IMR-90 (cell line): ENCODE data around the gene PRPF40B. TPM values are rescaled to one million over a fixed set of nuclear protein-coding genes. Genes with fewer than 3 reads are reported as not detected.

Source experiments
- ATAC-seq: fragments of 200-7000 bp; cut with Tn5 transposase; 2 replicates; pipeline ENCODE4 v1.9.1; 2020; ENCODE audit warnings: low read depth, mild to moderate bottlenecking, moderate library complexity
- BruUV-seq: library from RNA; stranded (reverse); fragments of 400-500 nt; replicated peaks from 2 replicates; lab custom pipeline; 2021; lab: Mats Ljungman, UMichigan
- CTCF ChIA-PET: fragments of 300-600 bp; formaldehyde crosslinking; extraction: SDS; loops from one replicate; lab custom pipeline; 2021; ENCODE audit warnings: antibody characterized with exemption; lab: Yijun Ruan, JAX
- POLR2A ChIA-PET: fragments of 300-600 bp; sonication (Branson Sonifier 250); formaldehyde crosslinking; loops from one replicate; lab custom pipeline; 2022; ENCODE audit warnings: antibody characterized with exemption; ENCODE audit not compliant: unreplicated experiment; lab: Charles Lee
- DNase-seq: peaks from one replicate; pipeline ENCODE4 v3.0.0; 2013
- H2AFZ ChIP-seq: replicated peaks from 2 replicates; pipeline ENCODE3; 2013; ENCODE audit warnings: low read length, mild to moderate bottlenecking; ENCODE audit not compliant: poor library complexity
- H2AK5ac ChIP-seq: 2 replicates; pipeline ENCODE4 v1.6.1; 2013; ENCODE audit warnings: low read depth, low read length, inconsistent platforms
- H2AK9ac ChIP-seq: replicated peaks from 2 replicates; pipeline ENCODE3; 2013; ENCODE audit warnings: mild to moderate bottlenecking, low read depth, low read length, moderate library complexity; ENCODE audit not compliant: poor library complexity
- H2BK120ac ChIP-seq: 2 replicates; pipeline ENCODE4 v1.6.1; 2013; ENCODE audit warnings: low read depth, low read length, inconsistent platforms
- H2BK15ac ChIP-seq: 3 replicates; pipeline ENCODE4 v1.6.1; 2013; ENCODE audit warnings: low read depth, low read length, inconsistent platforms
- H2BK20ac ChIP-seq: 2 replicates; pipeline ENCODE4 v1.6.1; 2013; ENCODE audit warnings: low read depth, mild to moderate bottlenecking, inconsistent platforms, low read length, moderate library complexity
- H2BK5ac ChIP-seq: 2 replicates; pipeline ENCODE4 v1.6.1; 2013; ENCODE audit warnings: mild to moderate bottlenecking, low read depth, low read length, inconsistent platforms; ENCODE audit not compliant: poor library complexity, severe bottlenecking
- H3K14ac ChIP-seq: replicated peaks from 2 replicates; pipeline ENCODE4 v1.6.1; 2013; ENCODE audit warnings: low read depth, low read length, inconsistent platforms
- H3K18ac ChIP-seq: 2 replicates; pipeline ENCODE4 v1.6.1; 2013; ENCODE audit warnings: low read depth, low read length, control low read depth
- H3K23ac ChIP-seq: 2 replicates; pipeline ENCODE4 v1.6.1; 2013; ENCODE audit warnings: low read depth, low read length, inconsistent platforms
- H3K27ac ChIP-seq: 2 replicates; pipeline ENCODE4 v1.5.1; 2013; ENCODE audit warnings: mild to moderate bottlenecking, control low read depth, low read length; ENCODE audit not compliant: insufficient read depth
- H3K27me3 ChIP-seq: 2 replicates; pipeline ENCODE4 v1.6.1; 2013; ENCODE audit warnings: low read length; ENCODE audit not compliant: control insufficient read depth, insufficient read depth
- H3K36me3 ChIP-seq: 2 replicates; pipeline ENCODE4 v1.6.1; 2013; ENCODE audit warnings: low read length, mixed read lengths; ENCODE audit not compliant: control insufficient read depth, insufficient read depth
- H3K4ac ChIP-seq: 2 replicates; pipeline ENCODE4 v1.6.1; 2013; ENCODE audit warnings: low read depth, low read length, inconsistent platforms
- H3K4me1 ChIP-seq: 2 replicates; pipeline ENCODE4 v1.6.1; 2013; ENCODE audit warnings: low read length, mixed read lengths; ENCODE audit not compliant: control insufficient read depth, insufficient read depth
- H3K4me2 ChIP-seq: 2 replicates; pipeline ENCODE4 v1.6.1; 2013; ENCODE audit warnings: low read depth, mild to moderate bottlenecking, control low read depth, low read length, moderate library complexity
- H3K4me3 ChIP-seq: 2 replicates; pipeline ENCODE4 v1.5.1; 2013; ENCODE audit warnings: low read depth, mild to moderate bottlenecking, control low read depth, low read length, moderate library complexity; ENCODE audit not compliant: insufficient read depth
- H3K56ac ChIP-seq: 2 replicates; pipeline ENCODE4 v1.6.1; 2013; ENCODE audit warnings: low read length, inconsistent platforms; ENCODE audit not compliant: insufficient read depth; ENCODE audit errors: extremely low read depth
- H3K79me1 ChIP-seq, 2 experiments: 2 replicates each; pipeline ENCODE4 v1.6.1; 2013; ENCODE audit warnings: low read length in 2 of 2, inconsistent platforms in 1 of 2, low read depth in 1 of 2
- H3K9ac ChIP-seq: 2 replicates; pipeline ENCODE4 v1.6.1; 2013; ENCODE audit warnings: low read depth, low read length, control low read depth
- H3K9me1 ChIP-seq: 2 replicates; pipeline ENCODE4 v1.6.1; 2013; ENCODE audit warnings: low read length, inconsistent platforms; ENCODE audit not compliant: insufficient read depth
- H3K9me3 ChIP-seq: 2 replicates; pipeline ENCODE4 v1.6.1; 2013; ENCODE audit warnings: low read length; ENCODE audit not compliant: control insufficient read depth, insufficient read depth
- H4K20me1 ChIP-seq: 2 replicates; pipeline ENCODE4 v1.6.1; 2013; ENCODE audit warnings: low read length, inconsistent platforms; ENCODE audit not compliant: insufficient read depth
- H4K5ac ChIP-seq: 2 replicates; pipeline ENCODE4 v1.6.1; 2013; ENCODE audit warnings: mild to moderate bottlenecking, low read depth, low read length, control low read depth
- H4K8ac ChIP-seq, 2 experiments: 2 replicates each; pipeline ENCODE4 v1.6.1; 2013; ENCODE audit warnings: low read depth in 2 of 2, low read length in 2 of 2, control low read depth in 1 of 2, inconsistent platforms in 1 of 2
- H4K91ac ChIP-seq: 2 replicates; pipeline ENCODE4 v1.6.1; 2013; ENCODE audit warnings: low read depth, low read length, inconsistent platforms; ENCODE audit not compliant: insufficient read depth
- BHLHE40 ChIP-seq: fragments of 150-350 bp; IDR thresholded peaks from 2 replicates; pipeline ENCODE4 v1.6.1; 2016; ENCODE audit warnings: mild to moderate bottlenecking, low read depth, low read length
- CEBPB ChIP-seq: IDR thresholded peaks from 2 replicates; pipeline ENCODE4 v1.6.1; 2012; ENCODE audit warnings: low read depth, low read length, improper control_type of control experiment
- CHD1 ChIP-seq: IDR thresholded peaks from 2 replicates; pipeline ENCODE4 v1.6.1; 2012; ENCODE audit warnings: low read depth, low read length, improper control_type of control experiment
- CTCF ChIP-seq: conservative IDR thresholded peaks from 2 replicates; pipeline ENCODE4 v1.5.1; 2012; ENCODE audit warnings: mild to moderate bottlenecking, low read depth, low read length, improper control_type of control experiment
- FOS ChIP-seq: fragments of 150-350 bp; IDR thresholded peaks from 2 replicates; pipeline ENCODE4 v1.6.1; 2016; ENCODE audit warnings: low read depth, low read length
- MAFK ChIP-seq: IDR thresholded peaks from 2 replicates; pipeline ENCODE4 v1.6.1; 2012; ENCODE audit warnings: low read depth, low read length, improper control_type of control experiment
- MAZ ChIP-seq: IDR thresholded peaks from 2 replicates; pipeline ENCODE4 v1.6.1; 2012; ENCODE audit warnings: low read depth, mild to moderate bottlenecking, low read length, improper control_type of control experiment, moderate library complexity, borderline replicate concordance
- MXI1 ChIP-seq: IDR thresholded peaks from 2 replicates; pipeline ENCODE4 v1.6.1; 2012; ENCODE audit warnings: low read depth, mild to moderate bottlenecking, low read length, moderate library complexity, borderline replicate concordance
- NFE2L2 ChIP-seq: fragments of 150-350 bp; IDR thresholded peaks from 2 replicates; pipeline ENCODE4 v1.6.1; 2016; ENCODE audit warnings: low read depth, mild to moderate bottlenecking, low read length
- POLR2A ChIP-seq: IDR thresholded peaks from 2 replicates; pipeline ENCODE4 v1.6.1; 2012; ENCODE audit warnings: mild to moderate bottlenecking, low read depth, low read length
- RAD21 ChIP-seq: IDR thresholded peaks from 2 replicates; pipeline ENCODE4 v1.6.1; 2012; ENCODE audit warnings: low read length, improper control_type of control experiment
- RCOR1 ChIP-seq: IDR thresholded peaks from 2 replicates; pipeline ENCODE4 v1.6.1; 2012; ENCODE audit warnings: mild to moderate bottlenecking, low read length, improper control_type of control experiment; ENCODE audit not compliant: insufficient replicate concordance
- RFX5 ChIP-seq: IDR thresholded peaks from 2 replicates; pipeline ENCODE4 v1.8.0; 2012; ENCODE audit warnings: low read depth, mild to moderate bottlenecking, low read length, moderate library complexity
- SMC3 ChIP-seq: fragments of 150-350 bp; IDR thresholded peaks from 2 replicates; pipeline ENCODE4 v1.6.1; 2016; ENCODE audit warnings: low read depth, mild to moderate bottlenecking, antibody characterized with exemption, low read length, moderate library complexity
- USF2 ChIP-seq: fragments of 150-350 bp; IDR thresholded peaks from 2 replicates; pipeline ENCODE4 v1.6.1; 2017; ENCODE audit warnings: mild to moderate bottlenecking, antibody characterized with exemption, low read length, low read depth
- WGBS, 2 experiments: methylation state at CpG; one replicate each; pipeline versions ENCODE4 v1.1.5 to v1.1.7; 2013; ENCODE audit warnings: missing lambda C conversion rate in 2 of 2; ENCODE audit not compliant: insufficient read length in 1 of 2; ENCODE audit errors: extremely low coverage in 2 of 2; 5-methylcytosine and 5-hydroxymethylcytosine counted together
- dilution Hi-C: fragments of 300-500 bp; cut with HindIII; formaldehyde crosslinking; loops from one replicate; pipeline ENCODE4 v1.14.3; 2018; ENCODE audit warnings: low sequenced_read_pairs; ENCODE audit not compliant: unreplicated experiment
- in situ Hi-C: fragments of 300-500 bp; cut with MboI; formaldehyde crosslinking; loops from 3 replicates; pipeline ENCODE4 v1.14.3; 2019; ENCODE audit warnings: low sequenced_read_pairs, inconsistent platforms, mixed read lengths
- intact Hi-C: fragments of 100-400 bp; cut with micrococcal nuclease; formaldehyde crosslinking; loops from 2 replicates; pipeline ENCODE4 v1.10.0; 2022
- polyA plus RNA-seq, 3 experiments: library from polyadenylated mRNA; depleted of rRNA; stranded (reverse); fragments of >200 nt; gene quantifications; 2 replicates each; pipeline ENCODE4 v1.2.3, GENCODE V29; 2012; ENCODE audit warnings: low replicate concordance in 1 of 3
- total RNA-seq: library from RNA; depleted of rRNA; stranded (reverse); fragments of >200 nt; gene quantifications from 2 replicates; pipeline ENCODE4 v1.2.3, GENCODE V29; 2012
- TF ChIP-seq, protein P1 (sequence below): fragments of 150-350 bp; IDR thresholded peaks from 2 replicates; pipeline ENCODE4 v1.6.1; 2016; ENCODE audit warnings: low read depth, mild to moderate bottlenecking, low read length, moderate library complexity, borderline replicate concordance

The PRPF40B gene
- total and polyA plus RNA-seq, 2 of the 4 experiments (the other 2 are of a cell fraction) = 5.0 to 11.8 TPM

- WGBS, 2 experiments = 100% methylated on average over 1 of the region's 3 CpGs; no CpG with 5 or more reads in 1 of the 2 experiments
- Histone ChIP-seq H3K36me3 (peaks cover 25% of the 10 kb centered on the region), H4K91ac (no peak overlapping the region), H3K4me2 (no peak overlapping the region), H3K4me1 (peaks cover 20% of the 10 kb centered on the region), H3K23ac (no peak overlapping the region), H2BK5ac (no peak overlapping the region), H2BK15ac (no peak overlapping the region), H3K9ac (no peak overlapping the region), H2AK5ac (peak overlapping the region; percentile 8; the same call in 1 of the 2 replicates), H4K5ac (no peak overlapping the region), H3K27me3 (no peaks in the 10 kb centered on the region), H3K4me3 (no peak overlapping the region), H3K9me1 (peaks cover 42% of the 10 kb centered on the region), H3K14ac (no peak overlapping the region), H2BK20ac (no peak overlapping the region), H4K8ac (no peak overlapping the region), H3K79me1 (peaks cover 39 to 78% of the 10 kb centered on the region in 2 experiments), H2AFZ (no peak overlapping the region), H3K56ac (no peak overlapping the region), H3K9me3 (no peaks in the 10 kb centered on the region), H3K27ac (no peak overlapping the region), H3K18ac (no peak overlapping the region), H4K20me1 (no peaks in the 10 kb centered on the region), H2AK9ac (no peak overlapping the region), H3K4ac (no peak overlapping the region), H2BK120ac (no peak overlapping the region)
- TF ChIP-seq CHD1 (no peak), RAD21 (no peak), POLR2A (no peak), NFE2L2 (no peak), FOS (no peak), MXI1 (no peak), SMC3 (no peak), MAZ (no peak), CEBPB (no peak), RFX5 (no peak), RCOR1 (no peak), CTCF (no peak), BHLHE40 (no peak), MAFK (no peak), USF2 (no peak)
- TF ChIP-seq, protein P1, sequence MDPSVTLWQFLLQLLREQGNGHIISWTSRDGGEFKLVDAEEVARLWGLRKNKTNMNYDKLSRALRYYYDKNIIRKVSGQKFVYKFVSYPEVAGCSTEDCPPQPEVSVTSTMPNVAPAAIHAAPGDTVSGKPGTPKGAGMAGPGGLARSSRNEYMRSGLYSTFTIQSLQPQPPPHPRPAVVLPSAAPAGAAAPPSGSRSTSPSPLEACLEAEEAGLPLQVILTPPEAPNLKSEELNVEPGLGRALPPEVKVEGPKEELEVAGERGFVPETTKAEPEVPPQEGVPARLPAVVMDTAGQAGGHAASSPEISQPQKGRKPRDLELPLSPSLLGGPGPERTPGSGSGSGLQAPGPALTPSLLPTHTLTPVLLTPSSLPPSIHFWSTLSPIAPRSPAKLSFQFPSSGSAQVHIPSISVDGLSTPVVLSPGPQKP = no peak
- intact Hi-C loops (no loop called here), dilution Hi-C loops (no loop called here), in situ Hi-C loops (no loop called here)
- DNase-seq (no peak), ATAC-seq (no peak)
- no TSS peak for BruUV-seq
- ChIA-PET POLR2A (no interaction called here), CTCF (interaction anchor here (1.5 kb wide), 1 partner anchor 45 kb away, joined by 3 read pairs; no protein-coding TSS in a partner anchor)
Observed at GRCh38 chr12:49661191-49661590, 37.8 kb downstream of the PRPF40B start.
